Right lobe of liver (tissue), 4 donors: ENCODE data around the gene CACNA2D1.

ENCODE experiments used
- POLR2A ChIP-seq: fragments of 450-650 bp; IDR thresholded peaks from one replicate; pipeline ENCODE4 v1.6.1; 2017; ENCODE audit warnings: antibody characterized with exemption, mild to moderate bottlenecking
- TF ChIP-seq, protein P1 (sequence below), 4 donors: fragments of 200-600 bp in 3 of 4; fragments of 450-650 bp in 1 of 4; IDR thresholded peaks; one replicate each; pipeline versions ENCODE4 v1.5.1 to v1.8.0; 2016 to 2022; ENCODE audit warnings: antibody characterized with exemption in 4 of 4, mild to moderate bottlenecking in 2 of 4
- donor health status: DM: no; HTN: no; CAD: no.
- donor health status: DM: no; HTN: no; CAD: no.
- donor health status: DM: no; HTN: yes; CAD: no.

DNA sequence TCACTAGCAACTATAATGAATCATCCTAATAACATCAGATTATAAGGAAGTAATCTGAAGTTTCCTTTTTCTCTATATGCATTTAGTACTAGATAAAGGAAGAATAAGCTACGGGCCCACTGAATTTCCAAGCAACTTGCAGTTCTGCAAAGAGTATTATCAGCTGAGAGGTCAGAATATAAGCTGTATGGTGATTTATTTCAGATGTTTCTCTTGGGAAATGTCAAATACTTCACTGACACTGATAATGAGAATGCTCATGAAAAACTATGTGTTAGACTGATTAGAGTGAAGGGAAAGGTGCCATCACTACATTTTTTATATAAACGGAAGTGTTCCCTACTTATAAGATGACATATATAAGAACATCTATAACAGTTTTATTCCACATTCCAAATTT lies 422.5 kb downstream of the CACNA2D1 start:
- TF ChIP-seq, protein P1, sequence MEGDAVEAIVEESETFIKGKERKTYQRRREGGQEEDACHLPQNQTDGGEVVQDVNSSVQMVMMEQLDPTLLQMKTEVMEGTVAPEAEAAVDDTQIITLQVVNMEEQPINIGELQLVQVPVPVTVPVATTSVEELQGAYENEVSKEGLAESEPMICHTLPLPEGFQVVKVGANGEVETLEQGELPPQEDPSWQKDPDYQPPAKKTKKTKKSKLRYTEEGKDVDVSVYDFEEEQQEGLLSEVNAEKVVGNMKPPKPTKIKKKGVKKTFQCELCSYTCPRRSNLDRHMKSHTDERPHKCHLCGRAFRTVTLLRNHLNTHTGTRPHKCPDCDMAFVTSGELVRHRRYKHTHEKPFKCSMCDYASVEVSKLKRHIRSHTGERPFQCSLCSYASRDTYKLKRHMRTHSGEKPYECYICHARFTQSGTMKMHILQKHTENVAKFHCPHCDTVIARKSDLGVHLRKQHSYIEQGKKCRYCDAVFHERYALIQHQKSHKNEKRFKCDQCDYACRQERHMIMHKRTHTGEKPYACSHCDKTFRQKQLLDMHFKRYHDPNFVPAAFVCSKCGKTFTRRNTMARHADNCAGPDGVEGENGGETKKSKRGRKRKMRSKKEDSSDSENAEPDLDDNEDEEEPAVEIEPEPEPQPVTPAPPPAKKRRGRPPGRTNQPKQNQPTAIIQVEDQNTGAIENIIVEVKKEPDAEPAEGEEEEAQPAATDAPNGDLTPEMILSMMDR (IDR thresholded peaks at IDR 0.05), result no peak
- no peak for TF ChIP-seq POLR2A
